HG03457 (cell line): ENCODE measurements around the gene NDUFA8.

ENCODE experiments used
- ATAC-seq: cut with Tn5 transposase; IDR thresholded peaks from one replicate; pipeline ENCODE4 v1.9.1; 2021; ENCODE audit warnings: moderate number of reproducible peaks; ENCODE audit not compliant: unreplicated experiment

The NDUFA8 gene

DNA sequence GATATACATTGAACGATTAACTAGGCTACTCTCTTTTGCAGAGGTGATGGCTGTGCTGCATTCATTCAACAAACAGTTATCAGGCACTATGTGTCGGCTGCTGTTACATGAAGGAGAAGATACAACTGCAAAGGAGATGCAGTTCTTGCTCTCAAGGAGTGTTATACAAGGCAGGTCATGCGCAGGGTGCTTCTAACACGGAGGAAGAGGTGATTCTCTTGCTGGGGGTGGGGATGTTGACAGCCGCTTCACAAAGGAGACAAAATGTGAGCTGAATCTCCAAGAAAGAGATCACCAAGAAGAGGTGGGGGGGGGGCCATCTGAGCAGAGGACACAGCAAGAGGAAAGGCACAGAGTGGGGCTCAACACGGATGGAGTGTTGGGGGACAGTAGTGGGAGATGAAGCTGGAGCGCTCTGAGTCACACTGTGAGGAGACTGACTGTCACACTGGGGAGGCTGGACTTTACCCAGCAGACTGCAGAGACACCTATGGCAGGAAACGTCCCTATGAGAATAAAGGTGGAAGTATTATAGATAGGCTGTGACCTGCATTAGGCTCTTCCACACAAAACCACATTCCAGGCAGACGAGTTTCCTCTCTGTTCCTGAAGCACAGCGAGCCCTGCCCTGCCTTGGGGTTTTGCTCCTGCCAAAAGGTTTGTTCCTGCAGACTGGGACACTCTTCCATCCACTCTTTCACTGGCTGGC lies 20.9 kb downstream of the NDUFA8 start:
- ATAC-seq: no peak

DNA sequence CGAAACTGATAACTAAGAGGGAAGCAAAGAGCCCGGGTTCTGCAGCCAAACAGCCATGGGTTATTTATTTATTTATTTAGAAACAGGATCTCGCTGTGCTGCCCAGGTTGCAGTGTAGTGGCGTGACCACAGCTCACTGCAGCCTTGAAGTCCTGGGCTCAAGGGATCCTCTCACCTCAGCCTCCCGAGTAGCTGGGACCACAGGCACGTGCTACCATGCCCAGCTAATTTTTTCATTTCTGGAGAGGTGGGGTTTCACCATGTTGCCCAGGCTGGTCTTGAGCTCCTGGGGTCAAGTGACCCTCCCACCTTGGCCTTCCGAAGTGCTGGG lies 24.1 kb downstream of the NDUFA8 start:
- no peak for ATAC-seq

DNA sequence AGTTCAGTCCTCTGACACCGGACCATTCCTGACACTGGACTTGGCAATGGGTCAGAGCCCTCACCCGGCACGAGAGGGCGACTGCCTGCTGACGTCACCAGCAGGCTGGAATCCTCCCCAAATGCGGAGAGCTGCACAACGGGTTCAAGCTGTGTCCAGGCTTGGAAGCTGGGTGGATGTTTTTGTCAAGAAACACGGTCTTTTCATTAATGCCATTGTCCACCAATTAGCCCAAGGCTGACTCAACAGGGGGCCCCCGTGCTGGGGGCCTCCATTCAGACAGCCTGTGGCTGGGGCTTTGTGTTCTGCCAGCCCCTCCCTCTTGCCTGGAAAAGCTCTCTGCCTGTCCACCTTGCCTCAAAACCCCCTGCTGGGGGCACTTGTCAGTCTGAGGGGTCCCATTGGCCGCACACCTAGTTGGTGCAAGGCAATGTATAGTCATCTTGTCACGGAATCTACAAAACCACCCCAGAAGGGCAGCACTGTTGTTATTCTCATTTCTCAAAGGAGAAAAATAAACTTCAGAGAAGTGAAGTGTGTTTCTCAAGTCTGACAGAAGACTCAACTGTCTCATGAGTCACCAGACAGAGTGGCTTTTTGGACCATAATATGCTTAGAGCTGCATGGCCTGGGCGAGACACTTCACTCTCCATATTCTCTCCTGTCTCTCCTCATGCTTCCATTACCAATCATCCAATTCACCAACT lies 24.6 kb downstream of the NDUFA8 start:
- no peak for ATAC-seq

DNA sequence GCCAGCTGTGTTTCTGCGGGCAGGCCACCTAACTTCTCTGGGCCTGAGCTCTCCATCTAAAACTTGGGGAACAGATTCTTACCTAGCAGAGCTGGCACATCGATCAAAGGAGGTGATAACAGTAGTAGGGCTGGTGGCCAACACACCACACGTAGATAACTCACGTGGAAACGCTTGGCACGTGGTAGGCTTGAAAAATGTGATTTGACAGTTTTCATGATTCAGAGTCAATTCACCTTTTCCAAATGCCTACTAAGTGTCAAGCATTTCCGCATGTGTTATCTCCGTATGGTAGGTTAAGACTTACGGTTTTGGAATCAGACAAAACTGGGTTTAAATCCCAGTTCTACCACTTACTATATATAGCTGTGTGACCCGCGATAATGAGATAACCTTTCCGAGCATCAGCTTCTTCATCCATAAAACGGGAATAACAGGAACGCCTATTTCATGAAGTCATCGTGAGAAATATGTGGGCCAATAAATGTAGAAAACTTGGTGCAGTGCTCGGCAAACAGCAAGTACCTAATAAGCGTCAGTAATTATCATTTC lies 25.5 kb downstream of the NDUFA8 start:
- ATAC-seq: no peak

DNA sequence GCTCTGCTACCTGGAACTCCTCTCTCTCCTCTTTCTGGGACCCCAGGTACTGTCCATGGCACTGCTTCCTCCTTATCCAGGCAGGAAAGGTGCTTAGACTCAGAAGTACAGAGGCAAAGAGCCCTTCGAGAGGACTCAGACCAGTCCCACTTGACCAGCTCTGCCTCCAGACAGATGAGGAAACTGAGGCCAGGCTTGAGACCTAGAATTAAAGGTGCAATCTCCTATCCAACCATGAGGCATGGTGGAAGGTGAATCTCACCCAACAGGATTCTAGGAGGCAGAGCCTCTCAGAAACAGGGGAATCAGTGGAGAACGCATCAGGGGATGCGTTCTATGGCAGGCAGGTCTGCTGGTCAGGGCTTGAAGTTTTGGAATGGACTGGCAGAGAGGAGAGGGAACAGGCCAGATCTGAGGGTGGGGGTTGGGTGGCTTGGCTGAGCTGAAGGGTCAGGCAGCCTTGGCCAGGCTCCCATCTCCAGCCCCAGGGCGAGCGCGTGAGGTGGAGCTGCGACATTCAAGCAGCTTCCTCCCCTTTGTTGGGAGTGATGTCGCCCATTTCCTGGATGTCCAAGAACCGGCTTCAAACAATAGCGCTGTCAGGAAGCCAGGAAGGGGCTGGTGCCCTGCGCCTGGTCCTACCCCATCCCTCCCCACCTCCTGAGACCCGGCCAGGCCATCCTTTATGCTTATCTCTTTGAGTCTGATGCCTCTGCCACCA lies 26.2 kb downstream of the NDUFA8 start:
- ATAC-seq: no peak

DNA sequence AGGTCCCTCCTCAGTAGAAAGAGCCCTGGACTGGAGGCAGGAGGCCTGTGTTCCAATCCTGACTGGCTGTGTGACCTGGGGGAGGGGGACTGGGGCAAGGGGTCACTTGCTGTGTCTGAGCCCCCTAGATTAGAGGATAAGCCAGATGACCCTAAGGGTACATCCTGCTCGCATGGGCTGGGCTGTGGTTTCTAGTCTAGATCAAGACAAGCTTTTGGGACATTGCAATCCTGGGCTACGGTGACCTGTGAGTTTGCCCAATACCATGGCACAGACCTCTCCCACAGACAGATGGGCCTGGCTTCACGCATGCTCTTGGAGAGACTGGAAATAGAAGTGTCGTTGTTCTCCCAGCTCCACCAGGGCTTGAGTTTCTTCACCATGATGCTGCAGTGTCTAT lies 27.0 kb downstream of the NDUFA8 start:
- no peak for ATAC-seq

DNA sequence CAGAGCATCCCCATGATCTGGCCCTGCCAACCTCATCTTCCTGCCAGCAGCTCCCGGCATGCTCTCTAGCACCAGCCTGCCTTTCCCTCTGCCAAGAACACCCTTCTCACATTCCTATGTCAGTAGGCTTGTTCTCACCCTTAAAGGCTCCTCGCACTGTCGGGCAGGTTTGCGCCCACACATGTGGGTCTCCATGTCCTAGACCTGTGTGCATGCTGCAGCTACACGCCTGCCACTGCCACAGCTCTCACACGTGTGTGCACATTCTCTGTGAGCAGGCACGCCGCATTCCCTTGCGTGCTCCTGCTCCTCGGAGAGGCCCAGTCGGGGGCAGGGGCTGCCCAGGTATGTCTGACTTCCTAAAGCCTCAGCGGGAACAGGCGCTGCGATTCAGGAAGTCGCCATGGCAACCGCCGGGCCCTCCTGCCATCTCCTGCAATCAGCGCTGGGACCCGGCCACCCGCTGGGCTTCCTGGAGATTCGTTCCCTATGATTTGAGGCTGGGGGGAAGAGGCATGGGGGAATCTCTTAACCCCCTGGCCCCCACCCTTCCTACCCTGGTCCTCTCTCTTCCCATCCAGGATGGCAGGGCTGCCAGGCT lies 28.1 kb downstream of the NDUFA8 start:
- ATAC-seq: no peak

DNA sequence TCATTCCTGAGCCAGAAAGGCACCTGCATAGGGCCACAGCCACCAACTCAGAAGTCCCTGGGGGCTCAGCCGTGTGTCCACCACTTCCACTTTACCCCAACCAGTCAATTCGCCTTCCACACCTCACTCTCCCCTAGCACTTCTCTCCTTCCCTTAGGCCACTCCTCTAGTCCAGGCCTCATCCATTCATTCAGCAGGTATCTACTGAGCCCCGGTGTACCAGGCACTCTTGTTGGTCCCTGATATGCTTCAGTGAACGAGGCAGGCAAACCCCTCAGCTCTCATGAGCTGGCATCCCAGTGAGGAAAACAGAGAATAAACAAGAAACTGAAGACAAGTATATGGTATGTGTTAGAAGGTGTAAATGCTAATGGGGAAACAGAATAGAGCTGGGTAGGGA lies 28.7 kb downstream of the NDUFA8 start:
- ATAC-seq: no peak

DNA sequence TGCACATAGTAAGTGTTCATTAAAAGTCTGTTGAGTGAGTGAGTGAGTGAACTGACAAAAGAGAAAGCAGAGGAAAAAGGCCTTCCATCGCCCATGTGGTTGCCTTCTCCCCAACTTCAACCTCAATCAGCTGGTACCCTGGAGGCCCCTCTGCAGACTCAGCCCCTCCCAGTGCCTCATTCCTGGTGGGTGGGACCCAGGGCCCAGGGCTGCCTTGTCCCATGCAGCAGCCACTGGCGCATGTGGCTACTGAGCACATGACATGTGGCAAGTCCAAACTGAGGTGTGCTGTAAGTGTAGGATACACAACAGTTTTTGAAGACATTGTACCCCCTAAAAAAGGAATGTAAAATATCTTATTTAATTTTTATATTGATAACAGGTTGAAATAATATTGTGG lies 29.6 kb downstream of the NDUFA8 start:
- no peak for ATAC-seq

DNA sequence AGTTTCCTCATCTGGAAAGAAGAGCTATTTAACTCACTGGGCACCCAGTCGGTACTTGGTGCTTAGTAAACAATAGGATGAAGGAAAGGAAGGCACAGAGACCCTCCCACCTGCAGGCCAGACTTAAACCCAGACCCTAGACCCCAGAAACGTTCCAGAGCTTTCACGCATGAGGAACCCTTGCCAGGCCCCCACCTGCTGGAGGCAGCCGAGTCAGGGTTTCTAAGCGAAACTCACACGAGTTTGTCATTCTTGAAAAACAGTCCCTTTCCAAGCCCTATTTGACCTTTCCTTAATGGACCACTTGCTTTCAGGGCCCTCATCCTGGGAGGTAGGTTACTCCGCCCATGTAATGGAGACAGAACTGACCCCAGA lies 30.6 kb downstream of the NDUFA8 start:
- no peak for ATAC-seq

DNA sequence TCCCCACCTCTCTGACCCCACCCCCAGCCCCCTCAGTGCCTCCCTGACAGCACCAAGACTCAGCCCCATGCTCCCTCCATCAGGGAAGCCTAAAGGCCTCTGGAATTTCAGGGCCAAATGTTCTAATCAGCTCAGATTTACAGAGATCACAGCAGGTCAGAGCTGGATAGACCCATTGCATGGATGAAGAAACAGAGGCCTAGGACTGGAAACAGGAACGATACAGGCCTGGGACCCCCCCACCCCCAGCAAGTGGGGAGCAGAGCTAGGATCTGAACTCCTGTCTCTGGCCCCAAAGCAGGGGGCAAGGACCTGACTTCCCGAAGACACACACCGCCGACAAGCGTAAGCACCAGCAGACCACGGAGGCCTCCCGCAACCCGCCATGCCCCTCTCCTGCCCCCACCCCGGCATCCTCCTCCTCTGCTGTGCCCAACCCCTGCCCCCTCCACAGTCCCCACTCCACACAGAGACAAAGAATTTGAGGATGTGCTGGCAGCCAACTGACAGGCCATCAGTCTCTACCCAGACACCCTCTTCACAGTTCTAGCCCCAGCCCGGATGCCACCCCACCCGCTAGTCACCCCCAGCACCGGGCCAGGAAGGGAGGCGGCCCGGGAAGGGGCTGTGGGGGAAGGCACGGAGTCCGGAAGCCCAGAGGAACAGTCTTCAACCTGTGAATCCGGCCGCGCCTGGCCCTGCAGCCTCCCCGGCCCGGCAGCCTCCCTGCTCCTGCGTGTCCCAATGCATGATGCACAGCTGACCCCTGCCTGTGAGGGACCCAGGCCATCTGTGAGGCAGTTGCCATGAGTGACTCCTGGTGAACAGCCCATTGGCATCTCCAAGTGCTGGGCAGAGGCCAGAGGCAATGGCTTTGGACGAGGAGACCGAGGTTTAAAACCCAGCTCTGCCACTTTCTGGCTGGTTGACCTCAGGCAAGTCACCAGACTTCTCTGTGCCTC lies 31.3 kb downstream of the NDUFA8 start:
- no peak for ATAC-seq

DNA sequence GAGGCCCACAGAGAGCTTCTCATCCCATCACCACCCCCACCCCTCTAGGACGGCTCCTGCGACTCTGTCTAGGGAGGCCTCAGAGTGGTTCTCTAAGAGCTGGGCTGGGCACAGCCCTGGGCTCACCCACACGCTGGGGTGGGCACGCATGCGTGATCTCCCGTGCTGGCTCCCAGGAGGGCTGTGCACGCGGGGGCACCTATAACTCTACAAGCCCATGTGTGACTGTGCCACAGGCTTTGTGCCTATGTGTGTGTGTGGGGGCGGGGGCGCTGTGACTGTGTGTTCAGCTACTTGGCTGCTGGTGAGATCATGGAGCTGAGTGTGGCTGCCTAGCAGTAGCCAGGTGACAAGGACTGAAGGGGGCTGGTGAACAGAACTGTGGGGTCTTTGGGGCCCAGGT lies 32.2 kb downstream of the NDUFA8 start:
- ATAC-seq: no peak

DNA sequence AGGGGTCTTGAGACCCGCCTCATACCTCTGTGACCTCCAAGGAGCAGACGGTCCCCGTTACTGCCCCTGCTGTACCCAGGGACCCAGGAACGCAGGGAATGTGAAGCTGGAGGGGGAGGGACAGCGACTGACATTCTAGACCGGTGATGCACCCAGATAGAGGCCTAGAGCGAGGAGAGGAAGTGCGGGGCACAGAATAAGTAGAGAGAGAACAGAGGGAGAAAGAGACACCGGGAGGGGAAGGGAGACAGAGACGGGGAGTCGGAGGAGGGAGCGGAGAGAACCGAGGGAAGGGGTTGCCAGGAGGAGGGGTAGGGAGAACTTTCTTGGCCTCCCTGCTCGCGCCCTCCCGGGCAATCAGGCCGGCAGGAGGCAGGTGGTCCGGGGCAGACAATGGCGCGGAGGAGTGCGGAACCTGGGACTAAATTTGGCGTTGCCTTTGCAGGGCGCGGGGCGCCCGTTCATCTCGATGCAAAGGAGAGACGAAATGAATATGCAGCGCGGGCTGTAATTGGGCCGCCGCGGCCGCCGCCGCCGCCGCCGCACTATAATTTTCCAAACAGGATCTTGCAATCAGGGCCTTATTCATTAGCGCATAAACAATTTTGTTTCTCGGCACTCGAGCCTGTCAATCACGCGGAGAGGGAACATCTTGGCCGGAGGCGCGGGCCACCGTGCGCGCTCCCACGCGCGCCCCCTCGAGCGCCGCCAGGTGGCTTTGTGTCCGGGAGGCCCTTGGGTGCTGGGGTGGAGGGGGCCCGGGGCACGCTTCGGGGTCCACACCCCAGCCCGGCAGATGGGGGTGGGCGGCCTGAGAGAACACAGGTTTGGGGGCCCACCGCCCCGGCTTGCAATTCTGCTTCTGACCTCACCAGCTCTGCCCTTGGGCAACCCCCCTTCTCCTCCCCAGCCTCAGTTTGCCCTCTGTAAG lies 33.0 kb downstream of the NDUFA8 start:
- ATAC-seq: no peak

DNA sequence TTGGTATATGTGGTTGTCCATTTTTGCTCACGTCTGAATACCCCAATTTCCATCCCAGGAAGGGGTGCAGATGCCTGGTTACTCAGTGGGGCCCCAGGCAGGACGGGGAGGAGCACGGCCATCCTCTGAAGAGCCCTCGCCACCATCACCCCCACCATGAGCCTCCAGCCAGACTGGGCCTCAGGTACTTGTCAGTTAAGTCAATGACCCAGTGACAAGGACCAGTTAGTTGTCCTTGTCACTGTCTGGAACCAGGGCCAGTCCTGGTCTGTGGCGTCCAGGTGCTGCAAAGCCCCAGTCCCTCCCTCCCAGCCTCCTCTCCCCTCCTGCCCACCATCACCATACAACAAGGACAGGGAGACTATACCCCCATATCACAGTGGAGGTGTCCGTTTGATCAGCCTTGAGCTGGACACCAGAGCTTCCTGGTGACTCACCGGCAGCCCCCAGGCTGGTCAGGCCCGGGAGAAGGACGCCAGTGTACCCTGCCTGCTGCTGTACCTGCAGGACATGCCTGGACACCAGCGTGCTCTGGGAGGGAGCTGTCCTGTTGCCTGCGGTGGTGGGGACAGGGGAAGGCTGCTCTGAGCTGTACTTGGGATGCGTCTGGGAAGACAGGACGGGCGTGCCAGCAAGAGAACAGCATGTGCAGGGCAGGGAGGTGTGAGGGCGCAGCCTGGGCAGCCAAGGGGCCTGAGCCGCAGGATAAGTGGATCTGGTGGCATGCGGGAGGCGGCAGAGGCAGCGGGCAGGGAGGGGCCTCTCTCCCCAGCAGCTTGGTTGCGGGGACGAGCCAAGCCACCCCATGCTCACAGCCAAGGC lies 33.9 kb downstream of the NDUFA8 start:
- ATAC-seq: no peak

DNA sequence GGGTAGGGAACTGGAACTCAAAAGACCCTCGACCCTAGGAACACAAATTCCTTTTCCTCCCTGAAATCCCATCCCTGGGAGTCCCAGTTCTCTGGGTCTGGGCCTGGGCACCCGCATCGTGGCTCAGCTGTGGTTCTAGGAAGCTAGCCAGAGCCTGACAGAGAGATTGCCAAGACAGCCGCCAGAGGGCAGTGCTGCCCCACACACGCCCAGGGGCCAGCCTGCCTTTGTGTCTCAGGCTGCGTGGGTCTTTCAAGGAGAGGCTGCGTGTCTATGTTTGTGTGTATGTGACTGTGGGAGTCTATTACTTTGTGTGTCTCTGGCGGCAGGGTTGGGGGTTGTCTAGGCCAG lies 34.4 kb downstream of the NDUFA8 start:
- ATAC-seq: no peak

DNA sequence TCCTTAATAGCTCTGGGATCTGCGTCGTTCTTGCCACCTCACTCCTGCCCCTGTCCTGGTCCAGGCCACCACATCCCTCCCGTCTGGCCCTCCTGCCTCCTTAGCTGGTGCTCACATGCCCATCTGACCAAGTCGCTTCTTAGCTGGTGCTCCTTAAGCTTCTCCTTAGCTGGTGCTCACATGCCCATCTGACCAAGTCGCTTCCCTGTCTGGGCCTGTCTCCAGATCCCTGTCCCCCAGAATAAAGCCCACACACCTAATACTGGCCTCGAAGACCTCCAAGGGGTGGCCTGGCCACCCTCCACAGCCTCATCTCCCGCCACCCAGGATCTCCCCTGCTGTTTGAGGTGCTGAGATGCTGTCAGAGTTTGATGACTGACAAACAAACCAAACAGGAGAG lies 35.1 kb downstream of the NDUFA8 start:
- no peak for ATAC-seq

DNA sequence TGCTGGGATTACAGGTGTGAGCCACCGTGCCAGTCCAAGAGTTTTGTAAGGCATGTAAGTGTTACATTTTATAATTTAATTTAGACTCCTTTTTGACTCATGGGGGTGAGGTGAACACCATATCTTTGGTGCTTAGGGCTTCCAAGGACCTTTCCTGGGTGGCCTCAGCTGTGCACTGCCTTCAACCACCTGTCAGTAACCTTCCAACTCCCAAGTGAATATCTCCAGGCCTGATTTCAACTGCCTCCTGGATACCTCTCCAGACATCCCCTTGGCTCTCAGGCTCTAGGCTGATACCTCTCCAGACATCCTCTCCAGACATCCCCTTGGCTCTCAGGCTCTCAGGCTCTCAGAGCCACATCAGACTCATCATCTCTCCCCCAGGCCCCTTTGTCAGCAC lies 35.5 kb downstream of the NDUFA8 start:
- ATAC-seq: no peak

DNA sequence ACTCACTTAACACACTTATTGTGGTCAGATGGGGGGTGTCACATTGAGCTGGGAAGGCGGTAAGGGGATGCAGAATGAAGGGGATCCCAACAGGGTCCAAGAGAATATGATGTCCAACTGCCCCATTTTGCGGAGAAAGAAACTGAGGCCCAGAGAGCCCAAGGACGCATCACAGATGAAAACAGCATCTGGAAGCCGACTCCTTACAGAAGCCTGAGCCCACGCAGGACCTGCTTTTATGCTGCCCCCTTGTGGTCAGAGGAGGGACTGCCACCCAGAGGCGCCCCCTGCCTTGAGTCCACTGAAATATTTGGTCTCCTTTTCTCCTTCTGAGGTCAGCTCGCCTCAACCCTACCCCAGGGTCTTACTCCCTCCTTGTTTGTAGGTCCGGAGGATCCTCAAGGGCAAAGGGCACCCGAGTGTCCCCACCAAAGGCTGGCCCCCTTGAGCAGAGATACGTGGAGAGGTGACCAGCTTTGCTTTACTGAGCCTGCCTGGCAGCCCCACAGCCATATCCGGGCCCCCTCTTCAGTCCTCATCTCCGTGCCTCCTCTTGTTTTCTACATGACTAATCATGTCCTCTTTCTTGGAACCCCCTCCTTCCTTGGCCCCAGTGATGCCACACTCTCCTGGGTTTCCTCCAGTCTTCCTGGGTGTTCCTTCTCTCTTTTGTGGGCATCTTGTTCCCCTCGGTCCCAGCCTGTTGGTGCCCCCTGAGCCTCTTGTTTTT lies 36.5 kb downstream of the NDUFA8 start:
- no peak for ATAC-seq
